Colon (tissue), 2 donors: ENCODE results near the gene VWCE.
"Not testable (repeated sequence)": the region's sequence is repeated elsewhere in the genome, so short reads cannot be mapped to it uniquely, and the experiment has no call there.

Source experiments
- FAIRE-seq: peaks from 2 replicates; lab custom pipeline; 2012; peaks lifted over from hg19 to GRCh38; lab: Jason Lieb, UNC
- donor health status: control.
- donor health status: control.

Gene VWCE

DNA sequence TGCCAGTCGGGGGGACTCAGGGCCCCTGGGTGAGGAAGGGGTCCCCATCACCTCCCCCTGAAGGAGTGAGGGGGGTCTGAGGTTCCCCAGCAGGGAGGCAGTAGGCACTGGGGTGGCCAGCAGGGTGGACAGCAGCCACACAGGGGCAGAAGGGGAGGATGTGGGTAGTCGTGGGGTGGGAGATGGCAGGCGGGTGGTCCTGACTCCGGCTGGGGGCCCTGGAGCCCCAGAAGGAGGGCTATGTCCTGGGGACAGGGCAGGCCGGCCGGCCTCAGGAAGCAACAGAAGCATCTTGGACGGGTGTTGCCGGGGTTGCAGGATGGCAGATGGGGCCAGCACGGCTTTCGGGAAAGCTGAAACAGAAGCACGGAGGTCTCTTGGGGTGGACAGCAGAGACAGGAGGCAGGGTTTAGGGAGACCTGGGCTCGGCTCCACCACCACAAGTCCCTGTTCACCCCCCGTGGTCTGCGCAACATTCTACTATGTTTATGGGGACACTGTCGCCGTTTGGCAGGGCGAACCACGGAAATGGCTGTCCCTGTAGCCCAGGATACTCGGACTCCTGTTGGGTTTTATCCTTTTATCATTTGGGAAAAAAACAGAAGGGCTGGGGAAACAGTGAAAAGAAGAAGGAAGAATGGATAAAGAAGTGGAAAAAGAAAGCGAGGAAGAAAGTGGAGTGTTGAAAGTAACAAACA is 14.1 kb downstream of the VWCE start:
- no peak for FAIRE-seq

DNA sequence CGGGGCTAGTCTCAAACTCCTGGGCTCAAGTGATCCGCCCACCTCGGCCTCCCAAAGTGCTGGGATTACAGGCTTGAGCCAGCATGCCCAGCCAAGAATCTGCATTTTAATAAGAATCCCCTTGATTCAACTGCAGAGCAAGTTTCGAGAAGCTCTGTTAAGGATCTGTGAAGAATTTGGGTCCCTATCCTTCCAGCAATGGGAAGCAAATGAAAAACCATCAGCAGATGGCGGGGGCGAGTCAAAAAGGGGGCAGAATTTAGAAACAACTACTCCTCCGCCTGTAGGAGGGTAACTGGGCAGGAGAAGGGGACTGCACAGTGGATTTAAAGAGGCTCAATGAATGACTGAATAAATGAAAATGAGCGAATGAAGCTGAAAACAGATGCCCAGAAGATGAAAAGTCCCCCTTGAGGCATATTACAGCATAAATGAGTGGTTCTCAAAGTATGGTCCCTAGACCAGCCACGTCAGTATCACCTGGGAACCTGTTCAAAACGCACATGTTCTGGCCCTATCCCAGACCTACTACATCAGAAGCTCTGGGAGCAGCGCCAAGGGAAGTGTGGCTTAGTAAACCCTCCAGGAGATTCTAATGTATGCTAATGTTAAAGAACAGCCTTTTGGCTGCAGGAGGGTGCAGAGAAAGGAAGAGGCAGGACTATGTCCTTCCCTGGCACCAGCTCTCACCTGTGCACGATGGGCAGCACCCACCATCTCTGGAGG is 15.0 kb downstream of the VWCE start:
- no peak for FAIRE-seq

DNA sequence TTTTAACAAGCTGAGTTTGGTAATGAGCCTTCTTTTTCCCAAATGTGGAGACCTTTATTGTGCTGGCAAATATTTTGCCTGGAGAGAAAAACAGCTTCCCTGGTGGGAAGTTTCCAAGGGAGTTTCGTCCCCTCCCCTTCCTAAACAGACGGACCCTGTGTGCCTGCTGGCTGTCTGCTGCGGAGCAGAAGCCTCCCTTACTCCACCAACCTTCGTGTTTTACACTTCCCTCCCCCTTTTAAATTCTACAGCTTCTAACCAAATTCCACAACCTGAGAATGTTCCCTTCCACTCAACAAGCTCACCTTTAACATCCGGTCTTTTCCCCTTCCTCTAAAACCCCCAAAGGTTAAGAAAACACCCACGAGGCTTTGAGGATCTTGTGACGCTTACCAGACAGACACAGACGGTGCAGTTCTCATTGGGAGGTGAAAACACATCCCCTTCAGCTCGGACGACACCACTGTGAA is 17.1 kb downstream of the VWCE start:
- FAIRE-seq = no peak

DNA sequence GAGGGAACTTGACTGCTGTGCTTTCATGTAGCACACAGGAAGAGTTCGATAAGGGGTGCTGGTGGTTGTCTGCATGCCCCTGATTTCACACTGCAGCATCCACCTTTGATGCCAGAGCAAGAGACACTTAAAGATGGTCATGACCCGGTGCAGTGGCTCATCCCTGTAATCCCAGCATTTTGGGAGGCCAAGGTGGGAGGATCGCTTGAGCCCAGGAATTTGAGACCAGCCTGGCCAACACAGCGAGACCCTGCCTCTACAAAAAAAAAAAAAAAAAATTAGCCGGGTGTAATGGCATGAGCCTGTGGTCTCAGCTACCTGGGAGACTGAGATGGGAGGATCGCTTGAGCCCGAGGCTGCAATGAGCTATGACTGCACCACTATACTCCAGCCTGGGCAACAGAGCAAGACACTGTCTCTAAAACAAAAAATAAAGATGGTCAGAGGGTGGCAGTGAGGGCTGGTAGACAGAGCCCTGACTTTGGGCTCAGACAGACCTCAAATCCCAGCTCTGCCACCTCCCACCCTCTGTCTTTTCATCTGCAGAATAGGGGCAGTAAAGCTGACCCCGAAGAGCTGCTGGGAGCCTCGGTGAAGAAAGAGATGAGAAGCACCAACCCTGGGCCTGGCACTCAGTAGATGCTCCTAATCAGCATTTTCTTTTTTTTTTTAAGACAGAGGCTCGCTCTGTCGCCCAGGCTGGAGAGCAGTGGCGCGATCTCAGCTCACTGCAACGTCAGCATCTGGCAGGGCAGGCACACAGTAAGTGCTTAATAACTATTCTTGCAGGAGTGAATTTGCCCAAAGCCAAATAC is 17.7 kb downstream of the VWCE start:
- no peak for FAIRE-seq

DNA sequence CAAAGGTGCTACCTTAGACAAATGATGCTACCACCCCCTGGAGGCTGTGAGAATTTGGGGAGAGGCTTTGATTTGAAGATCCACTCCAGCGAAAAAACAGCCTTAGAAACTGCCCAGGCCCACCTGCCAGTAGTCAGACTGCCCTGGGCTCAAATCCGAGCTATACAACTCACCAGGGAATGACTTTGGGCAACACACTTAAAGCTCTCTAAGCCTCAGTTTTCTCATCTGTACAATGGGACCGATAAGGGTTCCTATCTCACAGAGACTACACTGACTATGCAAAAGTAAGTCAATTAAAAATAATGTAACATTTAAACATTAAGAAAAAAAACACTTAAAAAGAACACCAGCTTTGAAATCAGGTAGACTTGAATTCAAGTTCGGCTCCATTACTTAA is 19.9 kb downstream of the VWCE start:
- FAIRE-seq = no peak

DNA sequence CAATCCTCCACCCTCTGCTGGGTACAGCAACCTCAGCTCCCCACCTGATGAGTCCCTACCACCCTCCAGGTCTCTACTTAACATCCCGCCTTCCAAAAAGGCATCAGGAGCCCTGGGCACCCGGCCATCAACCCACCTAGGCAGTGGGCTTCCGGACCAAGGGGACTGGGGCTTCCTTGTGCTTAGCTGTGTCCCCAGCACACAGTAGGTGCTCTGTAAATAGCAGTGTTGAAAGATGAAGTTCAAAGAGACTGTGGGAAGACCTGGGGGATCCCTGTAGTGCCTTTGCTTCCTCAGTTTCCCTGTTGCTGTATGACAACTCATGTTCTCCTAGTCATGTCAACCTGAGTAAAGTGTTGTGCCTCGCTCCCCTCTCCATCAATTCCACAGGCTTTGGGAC is 21.0 kb downstream of the VWCE start:
- FAIRE-seq = no peak

DNA sequence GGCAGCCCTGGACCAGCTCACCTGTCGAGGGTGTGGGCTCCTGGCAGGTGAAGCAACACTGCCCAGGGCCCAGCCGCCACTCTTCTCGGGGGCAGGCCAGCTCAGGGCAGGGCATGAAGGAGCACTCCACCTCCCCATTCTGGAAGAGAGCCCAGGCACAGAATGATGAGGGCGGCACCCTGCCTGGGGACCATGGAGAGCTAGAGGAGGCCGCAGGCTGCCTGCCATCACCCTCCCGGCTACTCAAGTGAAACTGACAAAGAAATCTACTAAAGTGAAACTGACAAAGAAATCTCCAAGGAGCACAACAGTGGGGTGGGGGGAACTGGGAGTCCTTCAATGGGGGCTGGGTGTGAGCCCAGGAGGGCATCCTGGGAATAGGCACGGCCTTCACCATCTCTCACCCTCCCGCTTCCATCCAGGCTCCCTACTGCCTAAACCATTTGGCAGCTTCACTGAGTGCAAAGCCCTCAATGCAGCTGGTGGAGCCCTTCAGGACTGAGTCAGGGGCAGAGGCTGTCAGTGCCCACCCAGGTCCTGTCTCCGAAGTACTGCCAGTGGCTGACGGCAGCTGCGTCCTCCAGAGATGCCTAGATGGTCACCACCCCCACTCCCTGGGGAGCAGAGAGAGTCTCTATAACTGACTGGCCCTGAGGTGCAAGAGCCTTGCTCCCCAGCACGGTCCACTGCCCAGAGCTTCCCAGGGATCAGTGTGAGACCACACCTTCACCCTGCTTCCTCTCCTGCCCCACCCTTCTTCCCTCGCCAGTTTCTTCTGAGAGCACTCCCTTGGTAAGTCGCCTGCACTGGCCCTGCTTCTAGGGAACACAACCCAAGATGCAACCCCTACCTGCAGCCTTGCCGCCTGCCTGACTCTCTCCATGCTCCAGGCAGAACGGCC is 21.7 kb downstream of the VWCE start:
- no peak for FAIRE-seq

DNA sequence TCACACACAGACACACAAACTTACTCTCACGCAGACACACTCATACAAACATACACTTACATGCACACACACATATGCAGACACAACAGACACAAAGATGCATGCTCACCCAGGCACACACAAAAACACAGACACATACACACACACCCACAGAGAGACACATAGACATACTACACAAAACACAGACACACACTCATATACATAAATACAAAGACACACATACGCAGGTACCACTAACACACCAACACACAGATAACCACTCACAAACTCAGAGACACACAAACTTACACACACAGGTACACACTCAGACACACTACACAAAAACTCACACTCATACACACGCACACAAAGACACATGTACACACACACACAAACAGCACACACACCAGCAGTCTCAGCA is 22.4 kb downstream of the VWCE start:
- no peak for FAIRE-seq

DNA sequence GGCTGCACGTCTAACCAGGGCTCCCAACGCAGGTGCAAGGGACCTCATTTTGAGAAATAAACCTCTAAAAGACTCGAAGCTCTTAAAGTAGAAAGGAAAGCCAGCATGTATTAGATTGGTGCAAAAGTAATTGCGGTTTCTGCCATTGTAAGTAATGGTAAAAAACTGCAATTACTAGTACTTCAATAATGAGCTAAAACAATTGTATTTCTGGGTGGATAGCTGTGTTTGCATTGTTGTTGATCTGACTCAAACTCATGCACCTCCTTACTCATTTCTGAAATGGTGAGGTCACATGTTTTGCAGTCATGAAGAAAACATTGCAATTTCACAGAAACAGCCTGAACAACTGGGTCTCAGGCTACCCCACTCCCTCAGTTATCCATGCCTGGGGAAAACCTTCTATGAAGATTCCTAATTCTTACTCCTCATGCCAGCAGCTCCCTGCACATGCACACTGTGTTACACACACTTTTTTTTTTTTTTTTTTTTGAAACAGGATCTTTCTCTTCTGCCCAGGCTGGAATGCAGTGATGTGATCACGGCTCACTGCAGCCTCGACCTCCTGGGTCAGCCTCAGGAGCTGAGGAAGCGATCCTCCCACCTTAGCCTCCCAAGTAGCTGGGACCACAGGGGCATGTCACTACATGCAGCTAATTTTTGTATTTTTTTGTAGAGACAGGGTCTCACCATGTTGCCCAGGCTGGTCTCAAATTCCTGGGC is 24.6 kb downstream of the VWCE start:
- no peak for FAIRE-seq

DNA sequence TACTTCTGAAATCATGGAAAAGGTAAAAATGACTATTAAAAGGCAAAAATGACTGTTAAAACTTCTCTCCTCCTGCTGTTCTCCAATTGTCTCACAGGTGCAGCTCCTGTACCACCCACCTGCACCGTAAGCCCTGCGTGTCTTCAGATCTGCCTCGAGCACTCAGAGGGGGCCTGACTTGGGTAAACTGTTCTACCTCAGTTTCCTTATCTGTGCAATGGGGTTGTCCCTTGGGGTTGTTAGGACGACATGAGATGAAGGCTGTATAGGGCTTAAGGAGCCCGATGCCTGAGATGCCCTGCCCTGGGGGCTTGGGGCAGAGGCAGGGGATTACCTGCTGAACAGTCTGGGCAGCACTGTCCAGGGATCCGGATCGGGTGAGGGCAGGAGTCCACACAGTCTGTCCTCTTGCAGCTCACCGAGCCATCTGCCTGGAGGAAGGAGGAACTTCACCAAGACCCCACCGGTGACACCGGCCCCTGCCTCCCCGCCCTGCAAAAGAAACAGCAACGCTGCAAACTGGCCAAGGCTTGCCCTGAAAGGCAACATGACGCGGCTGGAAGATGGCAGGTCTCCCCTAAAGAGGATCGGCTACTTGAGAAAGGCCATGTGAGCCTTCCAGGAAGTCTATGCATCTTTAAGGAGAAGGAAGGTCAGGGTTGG is 26.4 kb downstream of the VWCE start:
- FAIRE-seq = no peak

DNA sequence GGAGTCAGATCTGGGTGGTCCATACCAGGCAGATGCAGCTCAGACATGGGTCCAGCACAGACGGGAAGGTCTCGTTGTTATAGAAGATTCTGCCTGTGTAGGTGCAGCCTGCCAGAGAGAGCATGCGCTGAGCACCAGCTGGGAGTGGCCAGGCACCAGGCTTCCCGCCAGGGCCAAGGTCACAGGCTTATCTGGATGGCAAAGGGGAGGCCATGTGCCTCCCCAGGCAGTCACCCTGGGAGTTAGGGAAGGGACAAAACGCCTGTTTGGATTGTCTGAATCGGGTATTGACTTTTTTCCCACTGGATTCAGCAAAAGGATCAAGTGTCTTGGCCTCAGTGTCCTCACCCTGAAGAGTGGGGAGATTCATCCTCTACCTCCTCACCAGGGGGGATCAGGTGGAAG is 27.7 kb downstream of the VWCE start:
- FAIRE-seq = no peak

DNA sequence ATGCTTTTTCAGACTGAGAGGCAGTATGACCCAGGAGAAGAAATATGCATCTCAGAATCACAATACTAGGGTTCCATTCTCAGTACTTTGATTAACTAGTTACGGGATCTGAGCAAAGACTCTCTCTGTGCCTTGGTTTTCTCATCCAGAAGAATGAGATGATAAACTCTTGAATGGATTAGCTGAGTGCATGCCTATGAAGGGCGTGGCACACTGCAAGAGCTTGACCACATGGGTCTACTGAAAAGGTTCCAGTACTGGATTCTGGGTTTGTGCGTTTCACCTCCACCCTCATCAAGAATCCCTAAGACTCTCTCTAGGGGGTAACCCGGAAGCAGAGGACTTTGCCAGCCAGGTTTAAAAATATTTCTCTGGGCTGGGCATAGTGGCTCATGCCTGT is 28.5 kb downstream of the VWCE start:
- no peak for FAIRE-seq

DNA sequence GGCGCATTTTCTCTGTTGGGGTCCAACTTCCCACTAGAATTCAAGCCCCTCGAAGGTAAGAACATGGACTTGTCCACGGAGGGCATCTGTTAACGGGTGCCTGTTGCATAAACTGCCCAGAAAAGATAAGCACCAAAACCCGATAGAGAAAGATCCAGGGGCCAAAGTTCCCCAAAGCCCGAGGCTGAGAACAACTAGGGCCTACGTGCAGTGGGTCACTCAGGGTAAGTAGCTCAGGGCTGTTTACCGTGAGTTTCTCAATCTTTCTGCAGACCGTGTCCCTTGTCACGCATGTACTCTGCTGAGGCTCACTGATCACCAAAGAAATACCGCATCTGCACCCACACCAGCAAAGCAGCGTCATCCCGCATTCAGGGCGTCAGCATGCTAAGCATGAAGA is 29.8 kb downstream of the VWCE start:
- FAIRE-seq = no peak

DNA sequence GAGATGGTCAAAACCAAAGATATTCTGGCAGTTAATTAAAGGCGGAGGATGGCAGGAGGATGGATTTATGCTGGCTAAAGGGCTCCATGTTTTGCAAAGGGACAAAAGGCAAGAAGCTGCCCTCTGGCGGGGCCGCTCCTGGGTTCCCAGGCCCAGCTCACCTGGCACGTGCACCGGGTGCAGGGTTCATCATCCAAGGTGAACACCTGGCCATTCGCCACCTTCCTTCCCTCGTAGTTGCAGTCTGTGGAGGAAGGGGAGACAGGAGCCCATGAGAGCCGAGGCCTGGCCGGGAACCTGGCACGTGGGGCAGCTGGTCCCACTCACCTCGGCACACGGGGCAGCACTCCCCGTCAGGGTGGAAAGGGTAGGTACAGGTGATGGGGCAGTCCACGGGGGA is 30.3 kb downstream of the VWCE start:
- no peak for FAIRE-seq

DNA sequence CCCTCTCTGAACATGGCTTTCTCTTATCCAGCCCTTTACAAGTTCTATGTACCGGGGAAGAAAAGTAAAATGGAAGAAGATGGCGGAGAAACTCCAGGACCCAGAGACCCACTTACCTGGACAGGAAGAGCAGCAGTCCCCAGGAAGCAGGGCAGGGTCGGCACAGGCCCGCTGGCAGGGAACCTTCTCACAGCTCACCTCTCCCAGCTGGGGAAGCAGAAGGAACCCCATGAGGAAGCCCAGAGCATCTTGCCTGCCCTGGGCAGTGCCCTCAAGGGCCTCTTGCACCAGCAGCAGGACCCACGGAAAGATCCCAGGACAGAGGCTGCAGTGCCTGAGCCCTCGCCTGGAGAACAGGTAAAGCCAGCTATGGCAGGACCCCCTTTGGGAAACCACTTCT is 30.7 kb downstream of the VWCE start:
- no peak for FAIRE-seq

DNA sequence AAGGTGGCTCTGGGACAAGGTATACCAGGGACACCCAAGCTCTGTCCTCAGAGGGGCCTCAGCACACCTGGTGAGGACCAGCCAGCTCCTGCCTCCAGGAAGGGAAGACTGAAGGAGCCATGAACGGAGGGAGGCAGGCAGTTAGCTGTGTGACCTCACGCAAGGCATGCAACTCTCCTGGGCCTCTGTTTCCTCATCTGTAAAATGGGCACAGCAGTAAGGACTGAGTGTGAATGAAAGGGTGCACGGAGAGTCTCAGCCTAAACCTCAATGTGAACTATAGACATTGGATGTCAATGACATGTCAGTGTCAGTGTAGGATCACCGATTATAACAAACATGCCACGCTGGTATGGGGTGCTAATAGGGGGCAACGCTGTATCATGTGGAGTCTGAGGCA is 35.8 kb downstream of the VWCE start:
- no peak for FAIRE-seq

DNA sequence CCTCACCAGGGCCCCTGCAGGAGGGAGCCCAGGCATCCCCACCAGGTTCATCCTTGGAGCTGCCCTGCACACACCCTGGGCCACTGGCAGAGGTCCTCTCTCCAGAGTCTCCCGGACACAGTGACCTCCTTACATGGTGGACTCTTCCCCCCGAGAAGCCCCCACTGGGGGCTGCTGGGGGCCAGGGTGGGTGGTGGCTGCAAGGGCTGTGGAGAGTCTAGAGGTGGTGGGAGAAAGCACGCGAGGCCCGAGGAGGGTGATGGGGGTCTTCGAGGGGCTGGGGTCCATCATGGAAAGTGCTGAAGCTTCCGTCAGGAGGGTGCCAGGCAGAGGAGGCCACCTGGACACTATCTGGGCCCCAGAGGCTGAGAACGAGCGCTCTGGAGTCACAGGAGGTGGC is 36.6 kb downstream of the VWCE start:
- FAIRE-seq = no peak

DNA sequence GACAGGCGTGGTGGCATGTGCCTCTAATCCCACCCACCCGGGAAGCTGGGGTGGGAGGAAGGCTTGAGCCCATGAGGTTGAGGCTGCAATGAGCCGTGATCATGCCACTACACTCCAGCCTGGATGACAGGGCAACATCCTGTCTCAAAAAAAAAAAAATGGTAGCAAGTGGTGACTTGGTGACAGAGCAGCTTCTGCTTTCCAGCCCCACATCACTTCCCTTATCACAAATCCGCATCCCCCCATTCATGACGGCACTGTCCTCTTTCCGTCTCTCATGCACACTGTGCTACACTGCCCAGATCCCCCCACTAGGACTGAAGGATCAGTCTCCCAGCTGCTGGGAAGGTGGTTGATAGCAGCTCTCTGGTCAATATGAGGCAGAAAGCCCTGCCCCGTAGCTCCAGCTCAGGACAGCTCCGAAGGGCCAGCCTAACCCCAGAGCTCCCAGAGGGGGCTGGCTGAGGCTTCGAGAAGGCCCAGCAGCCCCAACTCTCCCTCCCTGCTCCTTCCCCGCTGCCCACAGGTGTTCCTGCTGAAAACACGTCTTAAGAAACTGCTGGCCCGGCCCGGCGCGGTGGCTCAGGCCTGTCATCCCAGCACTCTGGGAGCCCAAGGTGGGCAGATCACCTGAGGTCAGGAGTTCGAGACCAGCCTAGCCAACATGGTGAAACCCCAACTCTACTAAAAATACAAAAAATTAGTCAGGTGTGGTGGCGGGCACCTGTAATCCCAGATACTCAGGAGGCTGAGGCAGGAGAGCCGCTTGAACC is 38.2 kb downstream of the VWCE start:
- no peak for FAIRE-seq

DNA sequence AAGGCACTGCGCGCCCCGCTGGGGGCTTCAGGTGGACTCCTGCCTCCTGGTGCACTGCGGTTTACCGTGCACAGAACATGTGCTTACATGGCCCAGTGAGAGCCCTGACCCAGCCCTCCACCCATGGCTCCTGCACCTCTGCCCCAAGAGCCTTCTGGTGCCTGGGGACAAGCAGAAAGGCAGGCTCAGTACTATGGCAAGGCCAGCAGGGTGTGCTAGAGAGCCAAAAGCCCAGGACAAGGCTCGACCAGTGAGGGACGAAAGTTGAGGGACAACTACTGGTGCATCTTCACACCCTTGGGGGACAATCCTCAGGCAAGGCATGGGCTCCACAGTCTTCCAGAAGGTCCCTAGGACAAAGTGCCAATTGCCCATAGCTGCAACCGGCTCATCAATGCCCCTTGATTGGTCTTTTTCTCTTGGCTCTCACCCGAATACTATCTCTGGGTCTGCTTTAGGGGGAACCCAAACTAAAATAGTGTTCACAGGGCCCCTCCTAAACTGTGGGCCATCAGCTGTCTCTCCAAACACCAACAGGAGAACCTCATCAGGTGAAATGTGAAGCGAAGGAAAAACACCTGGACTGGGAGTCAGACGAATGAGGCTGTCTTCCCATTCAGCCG is 40.6 kb downstream of the VWCE start:
- FAIRE-seq = no peak

DNA sequence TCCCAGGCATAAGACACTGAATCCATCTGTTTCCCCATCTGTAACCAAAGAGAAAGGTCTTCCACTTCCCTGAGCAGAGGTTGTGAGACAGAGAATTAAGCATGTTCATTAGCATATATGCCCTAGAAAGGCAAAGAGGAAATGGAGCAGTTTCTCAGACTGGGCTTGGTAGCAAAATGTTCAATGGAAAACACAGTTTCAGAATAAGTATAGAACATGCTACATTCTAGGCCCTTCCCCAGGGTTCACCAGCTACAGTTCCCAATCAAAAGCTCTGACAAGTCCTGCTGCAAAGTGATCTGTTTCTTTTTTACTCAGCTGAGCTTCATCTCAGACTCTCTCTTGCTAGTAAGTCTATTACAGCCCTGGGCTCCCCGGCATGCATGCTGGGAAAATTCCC is 42.8 kb downstream of the VWCE start:
- FAIRE-seq = not testable (repeated sequence)
